Astrocyte (in vitro differentiated cells and primary cell): ENCODE results near the gene SGCE. TPM values are rescaled to one million over a fixed set of nuclear protein-coding genes. Genes with fewer than 3 reads are reported as not detected.
A peak's percentile ranks its signal among the peaks of the same experiment; 100 is the strongest.

Experiments used
- DNase-seq: peaks from one replicate; pipeline ENCODE4 v3.0.0-alpha.2; 2010; ENCODE audit warnings: low read depth
- FAIRE-seq: peaks from 2 replicates; lab custom pipeline; 2011; peaks lifted over from hg19 to GRCh38; lab: Jason Lieb, UNC
- H2AFZ ChIP-seq: 2 replicates; pipeline ENCODE4 v1.6.0; 2012; ENCODE audit warnings: low read depth, low read length, inconsistent platforms
- H3K27ac ChIP-seq: 2 replicates; pipeline ENCODE4 v1.5.1; 2011; ENCODE audit warnings: low read depth, low read length, inconsistent platforms
- H3K27me3 ChIP-seq: 2 replicates; pipeline ENCODE4 v1.6.0; 2011; ENCODE audit warnings: low read length, inconsistent platforms; ENCODE audit not compliant: insufficient read depth
- H3K36me3 ChIP-seq: 2 replicates; pipeline ENCODE4 v1.5.1; 2011; ENCODE audit warnings: low read length, inconsistent platforms; ENCODE audit not compliant: insufficient read depth
- H3K4me1 ChIP-seq: 2 replicates; pipeline ENCODE4 v1.5.1; 2011; ENCODE audit warnings: low read length, inconsistent platforms; ENCODE audit not compliant: insufficient read depth
- H3K4me2 ChIP-seq: 2 replicates; pipeline ENCODE4 v1.6.0; 2012; ENCODE audit warnings: low read length, inconsistent platforms
- H3K4me3 ChIP-seq: 2 replicates; pipeline ENCODE4 v1.5.1; 2011; ENCODE audit warnings: low read depth, mild to moderate bottlenecking, low read length, inconsistent platforms; ENCODE audit not compliant: insufficient read depth
- H3K79me2 ChIP-seq: 2 replicates; pipeline ENCODE4 v1.6.0; 2012; ENCODE audit warnings: mild to moderate bottlenecking, low read length, inconsistent platforms; ENCODE audit not compliant: insufficient read depth
- H3K9ac ChIP-seq: 2 replicates; pipeline ENCODE4 v1.6.0; 2012; ENCODE audit warnings: mild to moderate bottlenecking, low read length, inconsistent platforms
- H3K9me3 ChIP-seq: 2 replicates; pipeline ENCODE4 v1.5.1; 2012; ENCODE audit warnings: low read depth, mild to moderate bottlenecking, low read length, inconsistent platforms; ENCODE audit not compliant: insufficient read depth
- H4K20me1 ChIP-seq: 2 replicates; pipeline ENCODE4 v1.6.0; 2012; ENCODE audit warnings: low read length, inconsistent platforms; ENCODE audit not compliant: insufficient read depth
- H3K27ac Mint-ChIP-seq: one replicate; pipeline ENCODE4 v1.8.0; 2021; ENCODE audit warnings: mild to moderate bottlenecking, mixed read lengths; ENCODE audit not compliant: unreplicated experiment
- H3K27me3 Mint-ChIP-seq: one replicate; pipeline ENCODE4 v1.8.0; 2021; ENCODE audit warnings: low read depth, mixed read lengths; ENCODE audit not compliant: unreplicated experiment
- H3K36me3 Mint-ChIP-seq: one replicate; pipeline ENCODE4 v1.8.0; 2021; ENCODE audit warnings: low read depth, mixed read lengths; ENCODE audit not compliant: unreplicated experiment
- H3K4me1 Mint-ChIP-seq: one replicate; pipeline ENCODE4 v1.8.0; 2021; ENCODE audit warnings: low read depth, mixed read lengths; ENCODE audit not compliant: unreplicated experiment
- H3K4me3 Mint-ChIP-seq: one replicate; pipeline ENCODE4 v1.8.0; 2021; ENCODE audit warnings: mild to moderate bottlenecking, moderate library complexity, mixed read lengths; ENCODE audit not compliant: unreplicated experiment
- H3K9me3 Mint-ChIP-seq: one replicate; pipeline ENCODE4 v1.8.0; 2021; ENCODE audit warnings: mild to moderate bottlenecking, mixed read lengths; ENCODE audit not compliant: unreplicated experiment
- CTCF ChIP-seq: IDR thresholded peaks from 2 replicates; pipeline ENCODE4 v1.5.1; 2011; ENCODE audit warnings: low read depth, mild to moderate bottlenecking, inconsistent platforms, low read length, moderate library complexity; ENCODE audit not compliant: insufficient read depth
- EZH2 ChIP-seq: IDR thresholded peaks from 2 replicates; pipeline ENCODE4 v1.6.1; 2012; ENCODE audit warnings: mild to moderate bottlenecking, low read length, inconsistent platforms; ENCODE audit not compliant: insufficient read depth
- total RNA-seq: library from RNA; stranded (reverse); gene quantifications from 2 replicates; pipeline ENCODE4 v1.2.1, GENCODE V29; 2021

Gene SGCE
- total RNA-seq, 1 donor from 2014 or later: 33.4 TPM

- Histone ChIP-seq H3K4me3 (no peak overlapping the region), H3K4me2 (no peak overlapping the region), H3K9ac (no peak overlapping the region), H3K79me2 (no peaks in the 10 kb centered on the region), H2AFZ (no peak overlapping the region), H3K4me1 (no peaks in the 10 kb centered on the region), H3K9me3 (no peaks in the 10 kb centered on the region), H4K20me1 (no peaks in the 10 kb centered on the region), H3K27me3 (no peaks in the 10 kb centered on the region), H3K27ac (no peak overlapping the region), H3K36me3 (no peaks in the 10 kb centered on the region)
- FAIRE-seq (no peak), DNase-seq (no peak)
- Mint-ChIP-seq H3K36me3 (peaks cover 3% of the 10 kb centered on the region), H3K4me1 (no peaks in the 10 kb centered on the region), H3K4me3 (no peak overlapping the region), H3K27ac (no peak overlapping the region), H3K27me3 (no peaks in the 10 kb centered on the region), H3K9me3 (no peaks in the 10 kb centered on the region)
- TF ChIP-seq CTCF (no peak), EZH2 (no peak)
Measured at GRCh38 chr7:94547126-94547525, 108.8 kb downstream of the SGCE start.

DNA sequence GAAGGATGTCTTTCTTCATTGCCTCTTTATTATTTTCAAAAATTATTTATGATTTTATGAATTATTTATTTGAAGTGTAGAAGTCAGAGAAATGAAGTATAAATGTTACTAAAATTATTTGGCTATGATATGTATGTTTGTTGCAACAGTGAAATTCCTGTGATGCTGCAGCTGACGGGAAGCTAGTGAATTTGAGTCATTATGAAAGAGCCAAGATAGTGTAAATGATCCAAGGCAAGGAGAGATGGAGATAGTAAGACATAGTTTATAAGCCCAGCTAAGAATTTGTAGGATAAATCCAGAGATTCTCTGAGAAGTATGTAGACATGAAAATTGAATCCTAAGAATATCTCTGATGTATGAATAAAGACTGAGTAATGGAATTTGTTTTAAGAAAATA, 115.5 kb downstream of the SGCE start:
- no peaks in the 10 kb centered on the region for H3K4me1 Mint-ChIP-seq
- H3K4me3 Mint-ChIP-seq: no peak overlapping the region
- TF ChIP-seq EZH2 (no peak), CTCF (no peak)
- FAIRE-seq: no peak
- H2AFZ ChIP-seq: no peak overlapping the region
- no peaks in the 10 kb centered on the region for H3K36me3 ChIP-seq
- no peak overlapping the region for H3K4me3 ChIP-seq
- no peak overlapping the region for H3K9ac ChIP-seq
- peak; percentile 2 for DNase-seq
- no peaks in the 10 kb centered on the region for H3K9me3 ChIP-seq
- H3K4me1 ChIP-seq: no peaks in the 10 kb centered on the region
- no peaks in the 10 kb centered on the region for H3K27me3 Mint-ChIP-seq
- H3K79me2 ChIP-seq: no peaks in the 10 kb centered on the region
- no peaks in the 10 kb centered on the region for H3K27me3 ChIP-seq
- H3K36me3 Mint-ChIP-seq: peaks cover 3% of the 10 kb centered on the region
- no peaks in the 10 kb centered on the region for H4K20me1 ChIP-seq
- H3K27ac ChIP-seq: no peak overlapping the region
- no peak overlapping the region for H3K4me2 ChIP-seq
- H3K9me3 Mint-ChIP-seq: no peaks in the 10 kb centered on the region
- H3K27ac Mint-ChIP-seq: no peak overlapping the region

Other genes with a start within 250 kb of the SGCE start
- gene CASD1, start 146.3 kb downstream of the SGCE start, total RNA-seq: 9.9 and 13.0 TPM in 2 replicates